ENCODE measurements around the gene NRXN3. TPM values are rescaled to one million over a fixed set of nuclear protein-coding genes. Genes with fewer than 3 reads are reported as not detected.

NRXN3 gene
- total and polyA plus RNA-seq, 2 experiments from 2014 or later, result 0.08 to 0.11 TPM

GRCh38 chr14:79177106-79177505 is 1006.9 kb downstream of the NRXN3 start:
- H3K4me3 ChIP-seq, result no peak overlapping the region
- H3K27ac ChIP-seq, result no peak overlapping the region
- H2AFZ ChIP-seq, result no peak overlapping the region
- no peaks in the 10 kb centered on the region for H3K9me3 ChIP-seq (ENCODE audit: low read depth)
- no peaks in the 10 kb centered on the region for H4K20me1 ChIP-seq (ENCODE audit: insufficient read depth)
- no peaks in the 10 kb centered on the region for H3K79me2 ChIP-seq (ENCODE audit: insufficient read depth)
- H3F3A ChIP-seq (ENCODE audit: insufficient read depth), result no peaks in the 10 kb centered on the region
- H3K36me3 ChIP-seq (ENCODE audit: low read depth), result no peaks in the 10 kb centered on the region
- H3K4me2 ChIP-seq (ENCODE audit: unreplicated experiment), result no peak overlapping the region
- TF ChIP-seq EZH2phosphoT487 (IDR thresholded peaks at IDR 0.05; ENCODE audit: insufficient read depth, low read depth) (no peak), EZH2 (IDR thresholded peaks at IDR 0.05; ENCODE audit: insufficient read depth, poor library complexity, severe bottlenecking) (no peak)
- no peak overlapping the region for H3K9ac ChIP-seq
- DNase-seq, result no peak
- H3K27me3 ChIP-seq (replicated peaks; ENCODE audit: insufficient read depth), result no peaks in the 10 kb centered on the region
- H3K9me2 ChIP-seq (ENCODE audit: insufficient read depth), result no peaks in the 10 kb centered on the region
- 23 to 28% methylated on average over 4 of the region's 4 CpGs for WGBS, 2 experiments (ENCODE audit: low coverage in 1 of 2, low lambda C conversion rate in 2 of 2, missing lambda C conversion rate in 2 of 2)
- in situ Hi-C loops (cut with MboI), result no loop called here
- no peaks in the 10 kb centered on the region for H3K4me1 ChIP-seq (ENCODE audit: insufficient read depth)

GRCh38 chr14:79178719-79179118 is 1008.5 kb downstream of the NRXN3 start:
- no peaks in the 10 kb centered on the region for H3K79me2 ChIP-seq (ENCODE audit: insufficient read depth)
- in situ Hi-C loops (cut with MboI), result no loop called here
- no peak for TF ChIP-seq EZH2 (IDR thresholded peaks at IDR 0.05; ENCODE audit: insufficient read depth, poor library complexity, severe bottlenecking)
- TF ChIP-seq EZH2phosphoT487 (IDR thresholded peaks at IDR 0.05; ENCODE audit: insufficient read depth, low read depth), result no peak

GRCh38 chr14:79179985-79180384 is 1009.8 kb downstream of the NRXN3 start:
- no peak for TF ChIP-seq EZH2phosphoT487 (IDR thresholded peaks at IDR 0.05; ENCODE audit: insufficient read depth, low read depth)
- H3F3A ChIP-seq (ENCODE audit: insufficient read depth), result no peaks in the 10 kb centered on the region
- no peak overlapping the region for H3K27ac ChIP-seq
- in situ Hi-C loops (cut with MboI), result no loop called here
- H3K36me3 ChIP-seq (ENCODE audit: low read depth), result no peaks in the 10 kb centered on the region
- no peak for DNase-seq
- H3K4me3 ChIP-seq, result no peak overlapping the region
- no peaks in the 10 kb centered on the region for H3K9me3 ChIP-seq (ENCODE audit: low read depth)
- no peaks in the 10 kb centered on the region; the same call in 1 of the 2 replicates for H3K9me2 ChIP-seq (ENCODE audit: insufficient read depth)
- no peak overlapping the region for H2AFZ ChIP-seq
- H3K79me2 ChIP-seq (ENCODE audit: insufficient read depth), result no peaks in the 10 kb centered on the region
- no peak overlapping the region for H3K4me2 ChIP-seq (ENCODE audit: unreplicated experiment)
- no peaks in the 10 kb centered on the region for H3K27me3 ChIP-seq (replicated peaks; ENCODE audit: insufficient read depth)
- 27 to 32% methylated on average over 4 of the region's 4 CpGs for WGBS, 2 experiments (ENCODE audit: low coverage in 1 of 2, low lambda C conversion rate in 2 of 2, missing lambda C conversion rate in 2 of 2)
- no peaks in the 10 kb centered on the region for H3K4me1 ChIP-seq (ENCODE audit: insufficient read depth)
- H3K9ac ChIP-seq, result no peak overlapping the region
- no peaks in the 10 kb centered on the region for H4K20me1 ChIP-seq (ENCODE audit: insufficient read depth)

More at GRCh38 chr14:79178719-79179118, 1008.5 kb downstream of the NRXN3 start:
- Histone ChIP-seq H3F3A (ENCODE audit: insufficient read depth) (no peaks in the 10 kb centered on the region), H3K9ac (no peak overlapping the region), H3K4me2 (ENCODE audit: unreplicated experiment) (no peak overlapping the region), H2AFZ (no peak overlapping the region), H3K27me3 (replicated peaks; ENCODE audit: insufficient read depth) (no peaks in the 10 kb centered on the region), H3K27ac (no peak overlapping the region), H3K9me3 (ENCODE audit: low read depth) (no peaks in the 10 kb centered on the region), H4K20me1 (ENCODE audit: insufficient read depth) (no peaks in the 10 kb centered on the region), H3K9me2 (ENCODE audit: insufficient read depth) (no peaks in the 10 kb centered on the region), H3K36me3 (ENCODE audit: low read depth) (no peaks in the 10 kb centered on the region), H3K4me1 (ENCODE audit: insufficient read depth) (no peaks in the 10 kb centered on the region), H3K4me3 (no peak overlapping the region)
- no peak for DNase-seq

GRCh38 chr14:79180656-79181055 is 1010.5 kb downstream of the NRXN3 start:
- H3K9me3 ChIP-seq (ENCODE audit: low read depth), result no peaks in the 10 kb centered on the region
- H3K9ac ChIP-seq, result no peak overlapping the region
- no peaks in the 10 kb centered on the region for H3K27me3 ChIP-seq (replicated peaks; ENCODE audit: insufficient read depth)
- no peak for TF ChIP-seq EZH2 (IDR thresholded peaks at IDR 0.05; ENCODE audit: insufficient read depth, poor library complexity, severe bottlenecking)
- TF ChIP-seq EZH2phosphoT487 (IDR thresholded peaks at IDR 0.05; ENCODE audit: insufficient read depth, low read depth), result no peak
- DNase-seq, result no peak
- H3F3A ChIP-seq (ENCODE audit: insufficient read depth), result no peaks in the 10 kb centered on the region
- no peaks in the 10 kb centered on the region for H3K79me2 ChIP-seq (ENCODE audit: insufficient read depth)
- no peak overlapping the region for H2AFZ ChIP-seq
- in situ Hi-C loops (cut with MboI), result no loop called here
- no peaks in the 10 kb centered on the region for H3K4me1 ChIP-seq (ENCODE audit: insufficient read depth)
- H3K9me2 ChIP-seq (ENCODE audit: insufficient read depth), result no peaks in the 10 kb centered on the region; the same call in 1 of the 2 replicates
- H3K36me3 ChIP-seq (ENCODE audit: low read depth), result no peaks in the 10 kb centered on the region
- H4K20me1 ChIP-seq (ENCODE audit: insufficient read depth), result no peaks in the 10 kb centered on the region
- 11 to 13% methylated on average over 4 of the region's 4 CpGs for WGBS, 2 experiments (ENCODE audit: low coverage in 1 of 2, low lambda C conversion rate in 2 of 2, missing lambda C conversion rate in 2 of 2)
- no peak overlapping the region for H3K27ac ChIP-seq
- no peak overlapping the region for H3K4me3 ChIP-seq
- H3K4me2 ChIP-seq (ENCODE audit: unreplicated experiment), result no peak overlapping the region

- H3K4me3 ChIP-seq, result no peak overlapping the region
- TF ChIP-seq EZH2phosphoT487 (IDR thresholded peaks at IDR 0.05; ENCODE audit: insufficient read depth, low read depth), result no peak
- TF ChIP-seq EZH2 (IDR thresholded peaks at IDR 0.05; ENCODE audit: insufficient read depth, poor library complexity, severe bottlenecking), result no peak
- no peaks in the 10 kb centered on the region for H3F3A ChIP-seq (ENCODE audit: insufficient read depth)
- H3K9ac ChIP-seq, result no peak overlapping the region
- H3K27ac ChIP-seq, result no peak overlapping the region
- no peaks in the 10 kb centered on the region for H3K4me1 ChIP-seq (ENCODE audit: insufficient read depth)
- H3K9me2 ChIP-seq (ENCODE audit: insufficient read depth), result no peaks in the 10 kb centered on the region; the same call in 1 of the 2 replicates
- H4K20me1 ChIP-seq (ENCODE audit: insufficient read depth), result no peaks in the 10 kb centered on the region
- H3K9me3 ChIP-seq (ENCODE audit: low read depth), result no peaks in the 10 kb centered on the region
- H2AFZ ChIP-seq, result no peak overlapping the region
- no peak for DNase-seq
- in situ Hi-C loops (cut with MboI), result no loop called here
- H3K79me2 ChIP-seq (ENCODE audit: insufficient read depth), result no peaks in the 10 kb centered on the region
- H3K4me2 ChIP-seq (ENCODE audit: unreplicated experiment), result no peak overlapping the region
- no peaks in the 10 kb centered on the region for H3K27me3 ChIP-seq (replicated peaks; ENCODE audit: insufficient read depth)
- no peaks in the 10 kb centered on the region for H3K36me3 ChIP-seq (ENCODE audit: low read depth)
- 17 to 23% methylated on average over 3 of the region's 3 CpGs for WGBS, 2 experiments (ENCODE audit: low coverage in 1 of 2, low lambda C conversion rate in 2 of 2, missing lambda C conversion rate in 2 of 2)
These were observed 1016.4 kb downstream of the NRXN3 start for GRCh38 chr14:79186523-79186922.
